ENCODE measurements around the gene R3HDM4. TPM values are rescaled to one million over a fixed set of nuclear protein-coding genes. Genes with fewer than 3 reads are reported as not detected.

Gene R3HDM4
- total RNA-seq, 5 donors from 2014 or later (not counting 1 experiment from before 2014, with no cell fraction given), result 190 to 252 (median 220) TPM

DNA sequence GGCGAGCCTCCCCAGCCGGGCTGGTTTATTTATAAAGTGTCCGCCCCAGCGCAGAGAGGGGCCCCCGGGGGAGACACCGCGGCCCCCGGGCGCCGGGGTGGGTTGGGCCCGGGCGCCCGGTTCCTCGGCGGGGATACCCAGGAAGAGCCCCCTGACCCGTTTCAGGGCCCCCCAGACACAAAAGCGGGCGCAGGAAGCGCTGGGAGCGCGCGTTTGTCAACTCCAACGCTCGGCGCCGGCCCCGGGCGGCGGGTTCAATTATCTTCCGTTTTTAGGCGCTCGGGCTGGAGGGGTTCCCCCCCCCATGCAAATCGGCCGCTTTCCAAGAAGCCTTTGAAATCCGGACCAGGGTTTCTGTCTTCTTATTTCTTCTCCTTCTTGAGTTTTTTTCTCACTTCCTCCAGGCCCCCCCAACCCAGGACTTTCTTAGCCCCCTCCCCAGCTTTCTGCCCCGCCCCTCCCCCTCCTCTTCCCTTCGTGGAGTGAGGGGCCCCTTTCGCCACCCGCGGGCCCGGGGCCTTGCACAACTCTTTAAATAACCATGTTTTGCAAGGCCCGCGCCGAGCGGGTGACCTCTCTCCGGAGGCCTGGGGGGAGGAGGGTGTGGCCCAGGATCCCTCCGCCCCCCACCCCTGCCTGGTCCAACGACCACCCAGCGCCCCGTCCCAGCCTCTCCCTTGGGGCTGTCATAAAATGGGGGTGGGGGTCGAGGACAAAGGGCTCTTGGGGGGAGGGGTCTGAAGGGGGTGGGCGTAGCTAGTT is 13.8 kb upstream of the R3HDM4 start:
- peaks cover 0 to 39% of the 10 kb centered on the region in 2 experiments for H3K4me1 ChIP-seq (ENCODE audit: control insufficient read depth in 1 of 2, extremely low read depth in 1 of 2, insufficient read depth in 2 of 2, low read length in 2 of 2)
- ChIA-PET CTCF (no interaction called here), POLR2A (no interaction called here)
- H3K27ac ChIP-seq (ENCODE audit: low read length), result no peak overlapping the region
- no peak for ATAC-seq (replicated peaks in 1 of 4)
- H3K4me3 ChIP-seq (ENCODE audit: control insufficient read depth in 1 of 2, extremely low read depth in 1 of 2, low read length in 1 of 2), result peak overlapping the region; percentile 81 to 82
- DNase-seq, result peak in 2 of 35 experiments; percentile 25 to 48
- H3K9me3 Mint-ChIP-seq, result no peaks in the 10 kb centered on the region
- no peaks in the 10 kb centered on the region for H3K27me3 Mint-ChIP-seq
- peak overlapping the region; percentile 74 to 78 (median 75) for H3K4me3 Mint-ChIP-seq
- peak overlapping the region; percentile 39 to 66 for H3K27ac Mint-ChIP-seq
- no peaks in the 10 kb centered on the region for H3K27me3 ChIP-seq (replicated peaks in 1 of 2; ENCODE audit: control insufficient read depth in 2 of 2, extremely low read depth in 1 of 2, insufficient read depth in 2 of 2, low read length in 1 of 2)
- under 1% methylated on average over 30 of the region's 52 CpGs for WGBS (ENCODE audit: insufficient coverage)
- no peaks in the 10 kb centered on the region for H3K36me3 ChIP-seq (ENCODE audit: control insufficient read depth in 2 of 2, extremely low read depth in 1 of 2, insufficient read depth in 1 of 2, low read length in 1 of 2)
- no peaks in the 10 kb centered on the region for H3K9me3 ChIP-seq
- H3K4me1 Mint-ChIP-seq, result peaks cover 10 to 15% (median 14%) of the 10 kb centered on the region in 3 donors
- no peaks in the 10 kb centered on the region for H3K36me3 Mint-ChIP-seq

DNA sequence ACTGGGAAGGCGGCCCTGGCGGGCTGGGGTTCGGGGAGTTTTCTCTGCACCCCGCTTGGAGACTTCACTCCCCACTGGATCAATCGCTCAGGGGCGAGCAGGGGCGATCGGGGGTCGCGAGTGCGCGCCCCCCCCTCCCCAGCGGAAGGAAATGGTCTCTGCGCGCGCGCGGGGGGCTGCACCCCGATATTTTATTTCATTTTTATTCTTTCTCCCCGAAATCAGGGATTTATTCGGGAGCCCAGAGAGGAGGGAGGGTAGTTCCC is 13.2 kb upstream of the R3HDM4 start:
- no peak overlapping the region for H3K27ac Mint-ChIP-seq
- Histone ChIP-seq H3K27ac (ENCODE audit: low read length) (no peak overlapping the region), H3K9me3 (no peaks in the 10 kb centered on the region), H3K36me3 (ENCODE audit: control insufficient read depth in 2 of 2, extremely low read depth in 1 of 2, insufficient read depth in 1 of 2, low read length in 1 of 2) (no peaks in the 10 kb centered on the region), H3K4me3 (ENCODE audit: control insufficient read depth in 1 of 2, extremely low read depth in 1 of 2, low read length in 1 of 2) (peak overlapping the region; percentile 81 to 82), H3K27me3 (replicated peaks in 1 of 2; ENCODE audit: control insufficient read depth in 2 of 2, extremely low read depth in 1 of 2, insufficient read depth in 2 of 2, low read length in 1 of 2) (no peaks in the 10 kb centered on the region), H3K4me1 (ENCODE audit: control insufficient read depth in 1 of 2, extremely low read depth in 1 of 2, insufficient read depth in 2 of 2, low read length in 2 of 2) (peaks cover 0 to 42% of the 10 kb centered on the region in 2 experiments)
- CTCF ChIA-PET, result no interaction called here
- H3K36me3 Mint-ChIP-seq, result no peaks in the 10 kb centered on the region
- H3K9me3 Mint-ChIP-seq, result no peaks in the 10 kb centered on the region
- POLR2A ChIA-PET, result no interaction called here
- H3K4me3 Mint-ChIP-seq, result peak overlapping the region; percentile 74 to 78 (median 74)
- DNase-seq, result no peak
- no peaks in the 10 kb centered on the region for H3K27me3 Mint-ChIP-seq
- peaks cover 15 to 19% (median 17%) of the 10 kb centered on the region in 3 donors for H3K4me1 Mint-ChIP-seq
- ATAC-seq (replicated peaks in 1 of 4), result no peak
- 0% methylated on average over 12 of the region's 21 CpGs for WGBS (ENCODE audit: insufficient coverage)

DNA sequence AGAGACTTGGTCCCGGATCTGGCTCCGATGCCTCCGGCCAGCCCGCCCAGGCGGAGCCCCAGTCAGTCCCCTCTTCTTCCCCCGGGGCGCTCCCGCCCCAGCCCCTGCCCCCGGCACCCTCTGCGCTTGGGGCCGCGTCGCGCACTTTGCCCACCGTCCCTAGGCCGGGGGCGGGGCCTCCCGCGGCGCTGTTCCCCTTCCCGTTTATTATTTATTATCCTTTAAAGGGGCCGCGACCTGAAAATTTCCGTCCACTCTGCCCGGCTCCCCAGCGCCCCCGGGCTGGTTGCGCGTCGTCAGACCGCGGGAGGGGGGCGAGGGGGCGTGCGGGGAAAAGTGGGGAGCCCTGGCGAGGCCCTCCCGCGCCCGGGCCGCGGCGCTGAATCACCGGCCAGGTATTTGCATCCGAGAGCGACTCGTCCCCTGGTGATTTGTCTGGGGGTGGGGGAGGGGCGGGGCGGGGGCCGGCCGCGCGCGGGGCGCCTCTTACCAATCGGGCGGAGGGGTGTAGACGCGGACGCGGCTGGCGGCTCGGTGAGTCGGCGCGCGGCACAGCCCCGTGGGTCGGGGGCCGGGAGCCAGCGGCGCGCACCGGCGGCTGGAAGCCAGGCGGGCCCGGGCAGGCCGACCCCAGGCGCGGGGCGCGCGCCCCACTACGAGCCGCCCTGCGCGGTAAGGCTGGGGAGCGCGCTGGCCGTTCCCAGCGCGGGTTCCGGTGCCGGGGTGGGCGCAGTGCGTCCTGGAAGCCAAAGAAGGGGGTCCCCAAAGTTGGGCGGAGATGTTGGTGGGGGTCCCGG is 12.7 kb upstream of the R3HDM4 start, which contains the start of gene ARID3A:
Gene ARID3A (plus strand): TSS at position 510 of the 797 bp plus-strand sequence. CDS start 3,494 bp downstream, outside the sequence.
- no peaks in the 10 kb centered on the region for H3K9me3 Mint-ChIP-seq
- H3K27me3 Mint-ChIP-seq, result no peaks in the 10 kb centered on the region
- H3K36me3 ChIP-seq (ENCODE audit: control insufficient read depth in 2 of 2, extremely low read depth in 1 of 2, insufficient read depth in 1 of 2, low read length in 1 of 2), result no peaks in the 10 kb centered on the region
- no peaks in the 10 kb centered on the region for H3K9me3 ChIP-seq
- peak in 32 of 35 experiments; percentile 49 to 83 (median 65) for DNase-seq
- no peaks in the 10 kb centered on the region for H3K27me3 ChIP-seq (replicated peaks in 1 of 2; ENCODE audit: control insufficient read depth in 2 of 2, extremely low read depth in 1 of 2, insufficient read depth in 2 of 2, low read length in 1 of 2)
- no peaks in the 10 kb centered on the region for H3K36me3 Mint-ChIP-seq
- ATAC-seq (replicated peaks in 1 of 4), result peak; percentile 73 to 78 (median 77)
- H3K27ac ChIP-seq (ENCODE audit: low read length), result peak within 1 kb of the TSS; percentile 65
- peak within 1 kb of the TSS; percentile 39 to 66 for H3K27ac Mint-ChIP-seq
- H3K4me1 ChIP-seq (ENCODE audit: control insufficient read depth in 1 of 2, extremely low read depth in 1 of 2, insufficient read depth in 2 of 2, low read length in 2 of 2), result peaks cover 0 to 48% of the 10 kb centered on the region in 2 experiments
- WGBS (ENCODE audit: insufficient coverage), result 0% methylated on average over 63 of the region's 97 CpGs
- peak within 1 kb of the TSS; percentile 74 to 78 (median 78) for H3K4me3 Mint-ChIP-seq
- POLR2A ChIA-PET, result no interaction called here
- H3K4me1 Mint-ChIP-seq, result peaks cover 14 to 17% (median 17%) of the 10 kb centered on the region in 3 donors
- CTCF ChIA-PET, result no interaction called here
- H3K4me3 ChIP-seq (ENCODE audit: control insufficient read depth in 1 of 2, extremely low read depth in 1 of 2, low read length in 1 of 2), result peak within 1 kb of the TSS; percentile 81 to 82

DNA sequence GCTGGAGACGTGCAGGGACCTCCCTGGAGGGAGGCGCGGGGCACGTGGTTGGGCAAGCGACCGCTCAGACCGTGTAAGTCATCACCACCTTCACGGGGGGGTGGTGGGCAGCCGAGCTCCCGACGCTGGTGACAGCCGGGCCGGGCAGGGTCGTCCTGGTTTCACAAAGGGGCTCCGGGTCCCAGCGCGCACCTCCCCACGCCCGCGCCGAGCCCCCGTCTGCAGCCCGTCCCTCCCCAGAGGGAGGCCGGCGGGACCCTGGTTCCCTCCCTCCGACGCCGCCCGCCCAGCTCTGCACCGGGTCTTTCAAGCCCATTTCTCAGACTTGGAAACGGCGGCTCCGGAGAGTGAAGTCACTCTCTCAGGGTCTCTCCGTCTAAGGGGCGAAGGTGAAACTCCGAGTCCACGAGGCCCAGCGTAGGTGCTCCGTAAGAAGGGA is 12.1 kb upstream of the R3HDM4 start:
- no peaks in the 10 kb centered on the region for H3K27me3 ChIP-seq (replicated peaks in 1 of 2; ENCODE audit: control insufficient read depth in 2 of 2, extremely low read depth in 1 of 2, insufficient read depth in 2 of 2, low read length in 1 of 2)
- H3K36me3 ChIP-seq (ENCODE audit: control insufficient read depth in 2 of 2, extremely low read depth in 1 of 2, insufficient read depth in 1 of 2, low read length in 1 of 2), result no peaks in the 10 kb centered on the region
- H3K9me3 ChIP-seq, result no peaks in the 10 kb centered on the region
- peak; percentile 54 to 57 (median 56) for ATAC-seq (replicated peaks in 1 of 4)
- Mint-ChIP-seq H3K27me3 (no peaks in the 10 kb centered on the region), H3K4me3 (peak overlapping the region; percentile 69 to 78 (median 78)), H3K27ac (peak overlapping the region in 1 of 2 donors; percentile 23), H3K4me1 (peaks cover 13 to 19% (median 18%) of the 10 kb centered on the region in 3 donors), H3K36me3 (no peaks in the 10 kb centered on the region), H3K9me3 (no peaks in the 10 kb centered on the region)
- under 1% methylated on average over 32 of the region's 39 CpGs for WGBS (ENCODE audit: insufficient coverage)
- ChIA-PET POLR2A (no interaction called here), CTCF (no interaction called here)
- H3K4me1 ChIP-seq (ENCODE audit: control insufficient read depth in 1 of 2, extremely low read depth in 1 of 2, insufficient read depth in 2 of 2, low read length in 2 of 2), result peaks cover under 1 to 52% of the 10 kb centered on the region in 2 experiments
- H3K27ac ChIP-seq (ENCODE audit: low read length), result peak overlapping the region; percentile 65
- peak in 2 of 35 experiments; percentile 47 to 52 for DNase-seq
- peak overlapping the region; percentile 81 to 82 for H3K4me3 ChIP-seq (ENCODE audit: control insufficient read depth in 1 of 2, extremely low read depth in 1 of 2, low read length in 1 of 2)

DNA sequence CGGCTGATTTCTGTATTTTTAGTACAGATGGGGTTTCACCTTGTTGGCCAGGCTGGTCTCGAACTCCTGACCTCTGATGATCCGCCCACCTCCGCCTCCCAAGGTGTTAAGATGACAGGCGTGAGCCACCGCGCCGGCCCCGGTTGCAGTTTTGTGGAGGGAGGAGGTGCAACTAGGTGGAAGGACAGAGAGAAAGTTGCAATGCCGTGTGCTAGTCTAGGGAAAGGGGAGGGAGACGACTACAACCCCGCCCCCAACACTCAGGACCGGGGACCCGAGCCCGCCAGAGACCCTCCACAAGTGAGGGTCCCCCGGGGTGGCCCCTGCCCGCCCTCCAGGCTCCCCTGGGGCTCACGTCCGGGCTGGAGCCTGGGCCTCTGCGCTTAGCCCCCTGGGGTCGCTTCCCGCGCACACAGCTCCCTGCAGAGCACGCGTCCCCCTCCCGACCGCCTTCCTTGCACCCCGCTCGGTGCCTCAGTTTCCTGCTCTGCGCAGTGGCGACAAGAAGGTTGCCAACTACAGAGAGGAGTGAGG is 11.6 kb upstream of the R3HDM4 start:
- no peaks in the 10 kb centered on the region for H3K36me3 Mint-ChIP-seq
- peak in 1 of 35 experiments; percentile 37 for DNase-seq
- ATAC-seq (replicated peaks in 1 of 4), result no peak
- whole genome bisulfite sequencing (ENCODE audit: insufficient coverage), result 14% methylated on average over 22 of the region's 31 CpGs
- H3K27ac ChIP-seq (ENCODE audit: low read length), result no peak overlapping the region
- H3K9me3 Mint-ChIP-seq, result no peaks in the 10 kb centered on the region
- H3K4me1 Mint-ChIP-seq, result peaks cover 13 to 19% (median 18%) of the 10 kb centered on the region in 3 donors
- POLR2A ChIA-PET, result no interaction called here
- H3K4me3 Mint-ChIP-seq, result peak overlapping the region; percentile 69 to 78 (median 78)
- peaks cover 2 to 55% of the 10 kb centered on the region in 2 experiments for H3K4me1 ChIP-seq (ENCODE audit: control insufficient read depth in 1 of 2, extremely low read depth in 1 of 2, insufficient read depth in 2 of 2, low read length in 2 of 2)
- H3K36me3 ChIP-seq (ENCODE audit: control insufficient read depth in 2 of 2, extremely low read depth in 1 of 2, insufficient read depth in 1 of 2, low read length in 1 of 2), result no peaks in the 10 kb centered on the region
- CTCF ChIA-PET, result no interaction called here
- peak overlapping the region; percentile 81 to 82 for H3K4me3 ChIP-seq (ENCODE audit: control insufficient read depth in 1 of 2, extremely low read depth in 1 of 2, low read length in 1 of 2)
- H3K27me3 ChIP-seq (replicated peaks in 1 of 2; ENCODE audit: control insufficient read depth in 2 of 2, extremely low read depth in 1 of 2, insufficient read depth in 2 of 2, low read length in 1 of 2), result peaks cover 0 to 2% of the 10 kb centered on the region in 2 experiments
- no peaks in the 10 kb centered on the region for H3K27me3 Mint-ChIP-seq
- no peak overlapping the region for H3K27ac Mint-ChIP-seq
- no peaks in the 10 kb centered on the region for H3K9me3 ChIP-seq

All from T-cell (primary cell).